Ovary (tissue), 9 donors: ENCODE data around the gene DYNC2I2. TPM values are rescaled to one million over a fixed set of nuclear protein-coding genes. Genes with fewer than 3 reads are reported as not detected.

Experiments used
- DNase-seq, 5 donors: peaks; one replicate each; pipeline ENCODE4 v3.0.0-alpha.2; 2019 to 2020
- H3K27ac ChIP-seq, 2 donors: fragments of 200-600 bp; one replicate each; pipeline versions ENCODE4 v1.5.1 to v1.8.0; 2019 to 2022
- H3K27me3 ChIP-seq: fragments of 200-600 bp; one replicate; pipeline ENCODE4 v1.8.0; 2022
- H3K36me3 ChIP-seq: fragments of 200-600 bp; sonication (generic); one replicate; pipeline ENCODE4 v1.5.1; 2019
- H3K4me1 ChIP-seq: one replicate; pipeline ENCODE4 v1.8.1; 2013; ENCODE audit warnings: mild to moderate bottlenecking, moderate library complexity; ENCODE audit not compliant: insufficient read depth
- H3K4me3 ChIP-seq: fragments of 200-600 bp; sonication (generic); one replicate; pipeline ENCODE4 v1.5.1; 2017
- H3K9me3 ChIP-seq, 2 donors: fragments of 200-600 bp in 1 of 2; sonication (generic) in 1 of 2; one replicate each; pipeline versions ENCODE4 v1.5.1 to v1.8.1; 2013 to 2019; ENCODE audit warnings: mild to moderate bottlenecking in 1 of 2, moderate library complexity in 1 of 2
- EP300 ChIP-seq: sonication (generic); formaldehyde crosslinking; IDR thresholded peaks from one replicate; pipeline ENCODE4 v1.6.1; 2017; ENCODE audit warnings: antibody characterized with exemption
- POLR2A ChIP-seq: fragments of 450-650 bp; IDR thresholded peaks from one replicate; pipeline ENCODE4 v1.6.1; 2017; ENCODE audit warnings: antibody characterized with exemption, mild to moderate bottlenecking, moderate library complexity
- WGBS, 3 donors: extraction: QIAGEN DNeasy Blood & Tissue Kit in 1 of 3; methylation state at CpG; one replicate each; pipeline versions ENCODE4 v1.1.5 to v1.1.7; 2013 to 2017; 5-methylcytosine and 5-hydroxymethylcytosine counted together
- intact Hi-C, 4 donors: fragments of 100-400 bp; cut with DNase I; formaldehyde crosslinking; loops; one replicate each; pipeline versions ENCODE4 v1.11.0 to v1.15.1; 2022 to 2023
- polyA plus RNA-seq, 2 donors: library from polyadenylated mRNA; stranded (reverse); fragments of 200-250 nt in 1 of 2; fragments of 350-450 nt in 1 of 2; fragmentation: Illumina TruSeq in 1 of 2; extraction: RNeasy Lipid Tissue Mini Kit (QIAGEN cat#74804) in 1 of 2; gene quantifications; one replicate each; pipeline ENCODE4 v1.2.3, GENCODE V29; 2013 to 2014
- total RNA-seq, 7 donors: library from RNA; depleted of rRNA in 2 of 7; stranded (reverse); fragments of >200 nt in 2 of 7; fragmentation: NEBNext Ultra II Directional in 3 of 7; extraction: Animal tissue kit (Norgen Biotek cat#: 25700) in 3 of 7; gene quantifications; one replicate each; pipeline versions ENCODE4 v1.1.0 to v1.2.4, GENCODE V29; 2016 to 2023
- TF ChIP-seq, protein P1 (sequence below), 3 donors: fragments of 450-650 bp in 2 of 3; fragments of 200-600 bp in 1 of 3; IDR thresholded peaks; one replicate each; pipeline versions ENCODE4 v1.5.1 to v1.8.0; 2016 to 2022; ENCODE audit warnings: antibody characterized with exemption in 3 of 3, mild to moderate bottlenecking in 1 of 3
- donor health status: DM: no; HTN: no; CAD: no; lungs with moderate emphysema.
- donor health status: DM: no; HTN: no; CAD: no.
- donor health status: Bipolar disorder and iron deficiency.
- donor health status: DM: yes; HTN: yes; CAD: no.
- donor health status: DM: no; HTN: no; CAD: no.
- donor health status: DM: yes; HTN: yes; CAD: no.

Gene DYNC2I2
- total and polyA plus RNA-seq, 9 donors: 2.0 to 87.5 (median 25.8) TPM

- WGBS, 3 donors: 89 to 93% (median 89%) methylated on average over 12 of the region's 12 CpGs
- no peak overlapping the region for H3K27ac ChIP-seq
- DNase-seq: no peak
- no peaks in the 10 kb centered on the region for H3K4me1 ChIP-seq
- intact Hi-C loops: no loop called here
- no peak overlapping the region for H3K4me3 ChIP-seq
- no peak for TF ChIP-seq EP300
- no peak for TF ChIP-seq POLR2A
- TF ChIP-seq, protein P1, sequence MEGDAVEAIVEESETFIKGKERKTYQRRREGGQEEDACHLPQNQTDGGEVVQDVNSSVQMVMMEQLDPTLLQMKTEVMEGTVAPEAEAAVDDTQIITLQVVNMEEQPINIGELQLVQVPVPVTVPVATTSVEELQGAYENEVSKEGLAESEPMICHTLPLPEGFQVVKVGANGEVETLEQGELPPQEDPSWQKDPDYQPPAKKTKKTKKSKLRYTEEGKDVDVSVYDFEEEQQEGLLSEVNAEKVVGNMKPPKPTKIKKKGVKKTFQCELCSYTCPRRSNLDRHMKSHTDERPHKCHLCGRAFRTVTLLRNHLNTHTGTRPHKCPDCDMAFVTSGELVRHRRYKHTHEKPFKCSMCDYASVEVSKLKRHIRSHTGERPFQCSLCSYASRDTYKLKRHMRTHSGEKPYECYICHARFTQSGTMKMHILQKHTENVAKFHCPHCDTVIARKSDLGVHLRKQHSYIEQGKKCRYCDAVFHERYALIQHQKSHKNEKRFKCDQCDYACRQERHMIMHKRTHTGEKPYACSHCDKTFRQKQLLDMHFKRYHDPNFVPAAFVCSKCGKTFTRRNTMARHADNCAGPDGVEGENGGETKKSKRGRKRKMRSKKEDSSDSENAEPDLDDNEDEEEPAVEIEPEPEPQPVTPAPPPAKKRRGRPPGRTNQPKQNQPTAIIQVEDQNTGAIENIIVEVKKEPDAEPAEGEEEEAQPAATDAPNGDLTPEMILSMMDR (IDR thresholded peaks at IDR 0.05): no peak
- H3K9me3 ChIP-seq: no peaks in the 10 kb centered on the region
- no peaks in the 10 kb centered on the region for H3K36me3 ChIP-seq
- H3K27me3 ChIP-seq: no peaks in the 10 kb centered on the region
These were observed 44.9 kb downstream of the DYNC2I2 start for GRCh38 chr9:128611600-128612394.

GRCh38 chr9:128610897-128611296 is 45.8 kb downstream of the DYNC2I2 start:
- Histone ChIP-seq H3K9me3 (no peaks in the 10 kb centered on the region), H3K4me1 (no peaks in the 10 kb centered on the region), H3K27ac (no peak overlapping the region), H3K36me3 (no peaks in the 10 kb centered on the region), H3K4me3 (no peak overlapping the region), H3K27me3 (no peaks in the 10 kb centered on the region)
- no peak for DNase-seq
- intact Hi-C loops: no loop called here
- TF ChIP-seq, protein P1 (IDR thresholded peaks at IDR 0.05): no peak
- TF ChIP-seq POLR2A (no peak), EP300 (no peak)
- 88 to 95% (median 92%) methylated on average over 3 of the region's 3 CpGs for WGBS, 3 donors

DNA sequence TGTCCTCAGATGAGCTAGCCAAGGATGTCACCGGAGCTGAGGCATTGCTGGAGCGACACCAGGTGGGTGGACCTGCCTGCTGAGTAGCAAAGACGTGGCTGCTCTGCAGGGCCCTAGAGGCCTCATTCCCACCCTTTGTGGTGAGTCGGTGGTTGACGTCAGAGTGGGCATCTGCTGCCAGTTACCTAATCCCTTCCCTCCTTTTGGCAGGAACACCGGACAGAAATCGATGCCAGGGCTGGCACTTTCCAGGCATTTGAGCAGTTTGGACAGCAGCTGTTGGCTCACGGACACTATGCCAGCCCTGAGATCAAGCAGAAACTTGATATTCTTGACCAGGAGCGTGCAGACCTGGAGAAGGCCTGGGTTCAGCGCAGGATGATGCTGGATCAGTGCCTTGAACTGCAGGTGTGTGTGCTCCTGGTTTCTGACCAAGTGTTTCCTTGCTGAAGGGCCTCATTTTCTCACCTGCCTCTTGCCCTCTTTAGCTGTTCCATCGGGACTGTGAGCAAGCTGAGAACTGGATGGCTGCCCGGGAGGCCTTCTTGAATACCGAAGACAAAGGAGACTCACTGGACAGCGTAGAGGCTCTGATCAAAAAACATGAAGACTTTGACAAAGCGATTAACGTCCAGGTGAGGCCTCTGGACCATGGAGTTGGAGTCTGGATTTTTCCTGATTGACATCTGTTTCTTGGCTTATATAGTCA is 48.9 kb downstream of the DYNC2I2 start:
- no peaks in the 10 kb centered on the region for H3K4me1 ChIP-seq
- H3K36me3 ChIP-seq: no peaks in the 10 kb centered on the region
- intact Hi-C loops: no loop called here
- no peak overlapping the region for H3K27ac ChIP-seq
- H3K9me3 ChIP-seq: no peaks in the 10 kb centered on the region
- no peak overlapping the region for H3K4me3 ChIP-seq
- 76 to 83% (median 82%) methylated on average over 15 to 16 of the region's 16 CpGs for WGBS, 3 donors
- DNase-seq: no peak
- H3K27me3 ChIP-seq: no peaks in the 10 kb centered on the region
- TF ChIP-seq EP300 (no peak), POLR2A (no peak)

- Histone ChIP-seq H3K27me3 (no peaks in the 10 kb centered on the region), H3K4me1 (no peaks in the 10 kb centered on the region), H3K36me3 (no peaks in the 10 kb centered on the region), H3K27ac (no peak overlapping the region), H3K9me3 (no peaks in the 10 kb centered on the region), H3K4me3 (no peak overlapping the region)
- TF ChIP-seq, protein P1 (IDR thresholded peaks at IDR 0.05): no peak
- no peak for TF ChIP-seq POLR2A
- TF ChIP-seq EP300: no peak
- intact Hi-C loops: no loop called here
- WGBS, 3 donors: 85 to 91% (median 89%) methylated on average over 8 of the region's 8 CpGs
- DNase-seq: no peak
These were observed 53.0 kb downstream of the DYNC2I2 start for GRCh38 chr9:128603697-128604096.

DNA sequence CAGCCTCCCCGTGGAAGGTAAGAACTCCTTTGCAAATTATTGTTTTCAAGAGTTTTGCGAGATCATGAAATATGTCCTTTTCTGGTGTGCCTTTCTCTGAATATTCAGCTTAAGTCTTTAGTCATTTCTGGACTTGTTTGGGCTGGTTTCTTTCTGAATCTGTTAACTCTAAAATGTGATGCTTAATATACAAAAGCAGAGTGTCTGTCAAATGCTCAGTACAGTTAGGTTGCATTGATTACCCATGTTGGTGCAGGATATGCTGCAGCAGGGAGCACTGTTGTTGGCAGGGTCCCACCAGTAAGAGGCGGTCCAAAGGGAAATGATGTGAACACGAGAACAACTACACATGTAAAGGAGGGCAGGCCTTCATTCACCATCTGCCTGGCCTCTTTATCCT is 56.5 kb downstream of the DYNC2I2 start:
- intact Hi-C loops: no loop called here
- H3K4me3 ChIP-seq: no peak overlapping the region
- H3K4me1 ChIP-seq: no peaks in the 10 kb centered on the region
- TF ChIP-seq EP300 (no peak), POLR2A (no peak)
- TF ChIP-seq, protein P1 (IDR thresholded peaks at IDR 0.05): no peak
- 65 to 70% (median 69%) methylated on average over 4 of the region's 4 CpGs for WGBS, 3 donors
- H3K27me3 ChIP-seq: no peaks in the 10 kb centered on the region
- no peaks in the 10 kb centered on the region for H3K9me3 ChIP-seq
- DNase-seq: no peak
- no peaks in the 10 kb centered on the region for H3K36me3 ChIP-seq
- H3K27ac ChIP-seq: no peak overlapping the region
